GM23338 (cell line): Measurements from ENCODE around the gene MGAT3. TPM values are rescaled to one million over a fixed set of nuclear protein-coding genes. Genes with fewer than 3 reads are reported as not detected.

Source experiments
- ATAC-seq: fragments of 200-7000 bp; cut with Tn5 transposase; 3 replicates; pipeline ENCODE4 v1.9.1; 2020
- DNase-seq: peaks from one replicate; pipeline ENCODE4 v3.0.0-alpha.2; 2015; ENCODE audit warnings: low spot score
- H2AFZ ChIP-seq: fragments of 200-600 bp; sonication (generic); 2 replicates; pipeline ENCODE4 v1.8.0; 2016; ENCODE audit warnings: antibody characterized with exemption, mild to moderate bottlenecking, moderate library complexity
- H3F3A ChIP-seq: fragments of 200-600 bp; sonication (generic); replicated peaks from 2 replicates; pipeline ENCODE4 v1.8.0; 2017; ENCODE audit warnings: antibody characterized with exemption, mixed run types, low read depth
- H3K27ac ChIP-seq: fragments of 200-600 bp; sonication (generic); 2 replicates; pipeline ENCODE4 v1.6.1; 2016; ENCODE audit warnings: low read depth
- H3K27me3 ChIP-seq: fragments of 200-600 bp; sonication (generic); 2 replicates; pipeline ENCODE4 v1.8.0; 2016; ENCODE audit warnings: mild to moderate bottlenecking, mixed run types, moderate library complexity; ENCODE audit not compliant: insufficient read depth
- H3K36me3 ChIP-seq: fragments of 200-600 bp; sonication (generic); 2 replicates; pipeline ENCODE4 v1.8.0; 2016; ENCODE audit warnings: mild to moderate bottlenecking; ENCODE audit not compliant: insufficient read depth
- H3K4me1 ChIP-seq: fragments of 200-600 bp; sonication (generic); 2 replicates; pipeline ENCODE4 v1.8.0; 2016; ENCODE audit warnings: mild to moderate bottlenecking, moderate library complexity; ENCODE audit not compliant: insufficient read depth
- H3K4me2 ChIP-seq: fragments of 200-600 bp; sonication (generic); 2 replicates; pipeline ENCODE4 v1.7.1; 2017; ENCODE audit warnings: mixed run types
- H3K4me3 ChIP-seq: fragments of 200-600 bp; sonication (generic); 2 replicates; pipeline ENCODE4 v1.6.1; 2016; ENCODE audit warnings: mixed run types
- H3K79me2 ChIP-seq: fragments of 200-600 bp; sonication (generic); replicated peaks from 2 replicates; pipeline ENCODE4 v1.8.0; 2017; ENCODE audit warnings: mild to moderate bottlenecking; ENCODE audit not compliant: insufficient read depth
- H3K9me2 ChIP-seq: fragments of 200-600 bp; sonication (generic); 2 replicates; pipeline ENCODE4 v1.8.0; 2017; ENCODE audit not compliant: insufficient read depth
- H4K20me1 ChIP-seq: fragments of 200-600 bp; sonication (generic); replicated peaks from 2 replicates; pipeline ENCODE4 v1.8.0; 2017; ENCODE audit warnings: mild to moderate bottlenecking; ENCODE audit not compliant: insufficient read depth
- H3K27ac Mint-ChIP-seq: 2 replicates; pipeline ENCODE4 v1.8.0; 2020; ENCODE audit warnings: inconsistent platforms, mild to moderate bottlenecking, moderate library complexity, mixed read lengths
- H3K27me3 Mint-ChIP-seq: 3 replicates; pipeline ENCODE4 v1.8.0; 2022; ENCODE audit warnings: low read depth, mild to moderate bottlenecking, moderate library complexity, mixed read lengths, inconsistent platforms; ENCODE audit not compliant: insufficient read depth, poor library complexity
- H3K36me3 Mint-ChIP-seq: 3 replicates; pipeline ENCODE4 v1.8.0; 2021; ENCODE audit warnings: low read depth, mild to moderate bottlenecking, inconsistent platforms, moderate library complexity, mixed read lengths
- H3K4me1 Mint-ChIP-seq: 3 replicates; pipeline ENCODE4 v1.8.0; 2020; ENCODE audit warnings: mild to moderate bottlenecking, inconsistent platforms, mixed read lengths
- H3K4me3 Mint-ChIP-seq: 3 replicates; pipeline ENCODE4 v1.8.0; 2021; ENCODE audit warnings: moderate library complexity, mild to moderate bottlenecking, inconsistent platforms, mixed read lengths
- H3K9me3 Mint-ChIP-seq: 3 replicates; pipeline ENCODE4 v1.8.0; 2020; ENCODE audit warnings: moderate library complexity, mild to moderate bottlenecking, inconsistent platforms, mixed read lengths
- CREB1 ChIP-seq: fragments of 250-450 bp; sonication (Bioruptor Pico); IDR thresholded peaks from 2 replicates; pipeline ENCODE4 v1.5.0; 2020; ENCODE audit warnings: low read depth, mild to moderate bottlenecking, moderate library complexity
- EZH2phosphoT487 ChIP-seq: fragments of 200-600 bp; sonication (generic); IDR thresholded peaks from one replicate; pipeline ENCODE4 v1.8.1; 2018; ENCODE audit warnings: antibody characterized with exemption; ENCODE audit not compliant: unreplicated experiment
- POLR2AphosphoS5 ChIP-seq: IDR thresholded peaks from 2 replicates; pipeline ENCODE4 v1.6.1; 2016; ENCODE audit warnings: antibody characterized with exemption, low read depth
- ZNF114 ChIP-seq: fragments of 250-450 bp; sonication (Bioruptor Pico); IDR thresholded peaks from 2 replicates; pipeline ENCODE4 v1.5.0; 2020; ENCODE audit warnings: mild to moderate bottlenecking, moderate library complexity
- ZNF331 ChIP-seq: fragments of 250-450 bp; sonication (Bioruptor Pico); IDR thresholded peaks from 2 replicates; pipeline ENCODE4 v1.5.0; 2020; ENCODE audit warnings: low read depth, mild to moderate bottlenecking, moderate library complexity
- polyA plus RNA-seq: library from polyadenylated mRNA; unstranded; fragments of >200 nt; fragmentation: Nextera tagmentation; extraction: Ambion mirVana; gene quantifications from 2 replicates; pipeline ENCODE4 v1.2.1, GENCODE V29; 2016
- total RNA-seq: library from RNA; depleted of rRNA; stranded (reverse); fragments of >200 nt; shearing (Covaris generic); gene quantifications from 2 replicates; pipeline ENCODE4 v1.2.3, GENCODE V29; 2014
- TF ChIP-seq, protein P1 (sequence below): IDR thresholded peaks from 2 replicates; pipeline ENCODE4 v1.6.1; 2016; ENCODE audit warnings: antibody characterized with exemption
- TF ChIP-seq, protein P2 (sequence below): fragments of 250-450 bp; sonication (Bioruptor Pico); IDR thresholded peaks from 2 replicates; pipeline ENCODE4 v1.5.0; 2020; ENCODE audit warnings: mild to moderate bottlenecking, moderate library complexity

MGAT3 gene
- total and polyA plus RNA-seq, 2 experiments from 2014 or later: 1.7 to 10.2 TPM

DNA sequence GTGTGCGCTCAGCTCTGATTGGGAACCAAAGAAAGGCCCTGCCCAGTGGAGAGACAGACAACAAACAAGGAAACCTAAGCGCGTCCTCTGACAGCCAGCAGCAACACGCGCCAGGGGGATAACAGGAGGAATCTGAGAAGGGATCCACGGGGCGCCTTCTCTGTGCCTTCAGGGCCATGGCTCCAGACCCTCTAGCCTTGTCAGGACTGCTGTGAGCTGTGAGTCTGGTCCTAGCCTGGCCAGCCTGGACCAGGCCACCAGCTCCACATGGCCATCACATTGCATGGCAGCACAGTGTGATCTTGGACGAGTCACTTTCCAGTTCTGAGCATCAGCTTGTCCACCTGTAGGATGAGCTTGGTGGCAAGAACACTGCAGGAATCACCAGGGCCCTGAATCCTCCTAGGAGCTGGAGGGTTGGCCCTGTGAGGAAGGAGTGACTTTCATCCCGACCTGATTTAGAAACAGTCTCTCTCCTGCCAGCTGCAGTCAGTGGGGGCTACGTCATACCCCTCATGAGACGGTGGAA is 11.8 kb upstream of the MGAT3 start (continued):
- TF ChIP-seq CREB1 (CRISPR knock-in tag) (no peak), EZH2phosphoT487 (no peak), POLR2AphosphoS5 (no peak), ZNF331 (CRISPR knock-in tag) (no peak)
- TF ChIP-seq, protein P1, sequence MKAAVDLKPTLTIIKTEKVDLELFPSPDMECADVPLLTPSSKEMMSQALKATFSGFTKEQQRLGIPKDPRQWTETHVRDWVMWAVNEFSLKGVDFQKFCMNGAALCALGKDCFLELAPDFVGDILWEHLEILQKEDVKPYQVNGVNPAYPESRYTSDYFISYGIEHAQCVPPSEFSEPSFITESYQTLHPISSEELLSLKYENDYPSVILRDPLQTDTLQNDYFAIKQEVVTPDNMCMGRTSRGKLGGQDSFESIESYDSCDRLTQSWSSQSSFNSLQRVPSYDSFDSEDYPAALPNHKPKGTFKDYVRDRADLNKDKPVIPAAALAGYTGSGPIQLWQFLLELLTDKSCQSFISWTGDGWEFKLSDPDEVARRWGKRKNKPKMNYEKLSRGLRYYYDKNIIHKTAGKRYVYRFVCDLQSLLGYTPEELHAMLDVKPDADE: no peak

DNA sequence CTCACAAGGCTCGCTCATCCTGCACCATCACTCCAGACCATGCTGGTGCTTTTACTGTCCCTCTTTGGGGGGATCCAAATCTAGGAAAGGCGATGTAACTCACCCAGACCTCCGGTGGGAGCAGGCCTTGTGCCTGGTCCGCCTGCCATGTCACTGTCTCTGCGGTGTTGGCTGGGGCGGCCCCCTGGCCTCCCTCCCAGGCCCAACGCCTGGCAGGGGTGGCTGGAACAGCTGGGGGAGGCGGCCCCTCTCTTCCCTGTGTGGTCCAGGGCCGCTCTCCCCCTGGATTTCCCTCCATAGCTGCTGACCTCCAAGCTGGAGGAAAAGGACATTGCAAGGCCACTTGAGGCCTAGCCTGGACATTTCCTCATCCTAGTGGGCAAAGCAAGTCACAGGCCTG is 11.1 kb upstream of the MGAT3 start:
- Histone ChIP-seq H3K27me3 (no peaks in the 10 kb centered on the region), H3K4me1 (no peaks in the 10 kb centered on the region; the same call in 1 of the 2 replicates), H3K4me3 (no peak overlapping the region), H3K9me2 (no peaks in the 10 kb centered on the region), H4K20me1 (no peaks in the 10 kb centered on the region), H3K4me2 (no peak overlapping the region), H3K36me3 (no peaks in the 10 kb centered on the region), H3K79me2 (no peaks in the 10 kb centered on the region), H2AFZ (peak overlapping the region; percentile 89; the same call in 1 of the 2 replicates), H3K27ac (no peak overlapping the region), H3F3A (0 out of 2 replicates have a peak, but pooled peaks cover 4% of the 10 kb centered on the region)
- DNase-seq: no peak
- no peak for TF ChIP-seq EZH2phosphoT487
- TF ChIP-seq, protein P2, sequence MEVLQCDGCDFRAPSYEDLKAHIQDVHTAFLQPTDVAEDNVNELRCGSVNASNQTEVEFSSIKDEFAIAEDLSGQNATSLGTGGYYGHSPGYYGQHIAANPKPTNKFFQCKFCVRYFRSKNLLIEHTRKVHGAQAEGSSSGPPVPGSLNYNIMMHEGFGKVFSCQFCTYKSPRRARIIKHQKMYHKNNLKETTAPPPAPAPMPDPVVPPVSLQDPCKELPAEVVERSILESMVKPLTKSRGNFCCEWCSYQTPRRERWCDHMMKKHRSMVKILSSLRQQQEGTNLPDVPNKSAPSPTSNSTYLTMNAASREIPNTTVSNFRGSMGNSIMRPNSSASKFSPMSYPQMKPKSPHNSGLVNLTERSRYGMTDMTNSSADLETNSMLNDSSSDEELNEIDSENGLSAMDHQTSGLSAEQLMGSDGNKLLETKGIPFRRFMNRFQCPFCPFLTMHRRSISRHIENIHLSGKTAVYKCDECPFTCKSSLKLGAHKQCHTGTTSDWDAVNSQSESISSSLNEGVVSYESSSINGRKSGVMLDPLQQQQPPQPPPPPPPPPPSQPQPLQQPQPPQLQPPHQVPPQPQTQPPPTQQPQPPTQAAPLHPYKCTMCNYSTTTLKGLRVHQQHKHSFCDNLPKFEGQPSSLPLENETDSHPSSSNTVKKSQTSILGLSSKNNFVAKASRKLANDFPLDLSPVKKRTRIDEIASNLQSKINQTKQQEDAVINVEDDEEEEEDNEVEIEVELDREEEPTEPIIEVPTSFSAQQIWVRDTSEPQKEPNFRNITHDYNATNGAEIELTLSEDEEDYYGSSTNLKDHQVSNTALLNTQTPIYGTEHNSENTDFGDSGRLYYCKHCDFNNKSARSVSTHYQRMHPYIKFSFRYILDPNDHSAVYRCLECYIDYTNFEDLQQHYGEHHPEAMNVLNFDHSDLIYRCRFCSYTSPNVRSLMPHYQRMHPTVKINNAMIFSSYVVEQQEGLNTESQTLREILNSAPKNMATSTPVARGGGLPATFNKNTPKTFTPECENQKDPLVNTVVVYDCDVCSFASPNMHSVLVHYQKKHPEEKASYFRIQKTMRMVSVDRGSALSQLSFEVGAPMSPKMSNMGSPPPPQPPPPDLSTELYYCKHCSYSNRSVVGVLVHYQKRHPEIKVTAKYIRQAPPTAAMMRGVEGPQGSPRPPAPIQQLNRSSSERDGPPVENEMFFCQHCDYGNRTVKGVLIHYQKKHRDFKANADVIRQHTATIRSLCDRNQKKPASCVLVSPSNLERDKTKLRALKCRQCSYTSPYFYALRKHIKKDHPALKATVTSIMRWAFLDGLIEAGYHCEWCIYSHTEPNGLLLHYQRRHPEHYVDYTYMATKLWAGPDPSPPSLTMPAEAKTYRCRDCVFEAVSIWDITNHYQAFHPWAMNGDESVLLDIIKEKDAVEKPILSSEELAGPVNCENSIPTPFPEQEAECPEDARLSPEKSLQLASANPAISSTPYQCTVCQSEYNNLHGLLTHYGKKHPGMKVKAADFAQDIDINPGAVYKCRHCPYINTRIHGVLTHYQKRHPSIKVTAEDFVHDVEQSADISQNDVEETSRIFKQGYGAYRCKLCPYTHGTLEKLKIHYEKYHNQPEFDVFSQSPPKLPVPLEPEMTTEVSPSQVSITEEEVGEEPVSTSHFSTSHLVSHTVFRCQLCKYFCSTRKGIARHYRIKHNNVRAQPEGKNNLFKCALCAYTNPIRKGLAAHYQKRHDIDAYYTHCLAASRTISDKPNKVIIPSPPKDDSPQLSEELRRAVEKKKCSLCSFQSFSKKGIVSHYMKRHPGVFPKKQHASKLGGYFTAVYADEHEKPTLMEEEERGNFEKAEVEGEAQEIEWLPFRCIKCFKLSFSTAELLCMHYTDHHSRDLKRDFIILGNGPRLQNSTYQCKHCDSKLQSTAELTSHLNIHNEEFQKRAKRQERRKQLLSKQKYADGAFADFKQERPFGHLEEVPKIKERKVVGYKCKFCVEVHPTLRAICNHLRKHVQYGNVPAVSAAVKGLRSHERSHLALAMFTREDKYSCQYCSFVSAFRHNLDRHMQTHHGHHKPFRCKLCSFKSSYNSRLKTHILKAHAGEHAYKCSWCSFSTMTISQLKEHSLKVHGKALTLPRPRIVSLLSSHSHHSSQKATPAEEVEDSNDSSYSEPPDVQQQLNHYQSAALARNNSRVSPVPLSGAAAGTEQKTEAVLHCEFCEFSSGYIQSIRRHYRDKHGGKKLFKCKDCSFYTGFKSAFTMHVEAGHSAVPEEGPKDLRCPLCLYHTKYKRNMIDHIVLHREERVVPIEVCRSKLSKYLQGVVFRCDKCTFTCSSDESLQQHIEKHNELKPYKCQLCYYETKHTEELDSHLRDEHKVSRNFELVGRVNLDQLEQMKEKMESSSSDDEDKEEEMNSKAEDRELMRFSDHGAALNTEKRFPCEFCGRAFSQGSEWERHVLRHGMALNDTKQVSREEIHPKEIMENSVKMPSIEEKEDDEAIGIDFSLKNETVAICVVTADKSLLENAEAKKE: no peak
- no peak for TF ChIP-seq ZNF114 (CRISPR knock-in tag)
- TF ChIP-seq, protein P1: no peak
- peaks cover 23% of the 10 kb centered on the region for H3K27me3 Mint-ChIP-seq
- no peak for ATAC-seq
- no peaks in the 10 kb centered on the region for H3K9me3 Mint-ChIP-seq
- no peak overlapping the region for H3K27ac Mint-ChIP-seq
- peaks cover 12% of the 10 kb centered on the region for H3K4me1 Mint-ChIP-seq
- H3K4me3 Mint-ChIP-seq: no peak overlapping the region
- H3K36me3 Mint-ChIP-seq: no peaks in the 10 kb centered on the region
